Stimulated activated CD4-positive, alpha-beta T cell treated with anti-CD3 and anti-CD28 coated beads, TNF-alpha, amount 100 ng/mL, for 48 hours (primary cell): Measurements from ENCODE around the gene KLHL4.
"Not testable (repeated sequence)": the region's sequence is repeated elsewhere in the genome, so short reads cannot be mapped to it uniquely, and the experiment has no call there.

ENCODE experiments used
- DNase-seq, 3 donors: peaks; one replicate each; pipeline ENCODE4 v3.0.0-alpha.2; 2020; ENCODE audit warnings: low read depth in 3 of 3

KLHL4 gene

GRCh38 chrX:87517571-87518141 lies at the start of gene KLHL4:
TSS of gene KLHL4 (plus strand) at chrX:87517802. CDS start at chrX:87517894, 92 bp downstream.
- DNase-seq = no peak

GRCh38 chrX:87468941-87469340 lies 48.7 kb upstream of the KLHL4 start:
- no peak for DNase-seq

GRCh38 chrX:87475793-87476192 lies 41.8 kb upstream of the KLHL4 start:
- no peak for DNase-seq

GRCh38 chrX:87478703-87479102 lies 38.9 kb upstream of the KLHL4 start:
- DNase-seq = not testable (repeated sequence)

- DNase-seq = no peak
These were observed 28.5 kb upstream of the KLHL4 start for GRCh38 chrX:87489071-87489470.

GRCh38 chrX:87515836-87516235 lies 1.8 kb upstream of the KLHL4 start:
- DNase-seq = no peak

GRCh38 chrX:87516717-87517121 lies 883 bp upstream of the KLHL4 start:
- no peak for DNase-seq

- DNase-seq = no peak
These were observed 902 bp downstream of the KLHL4 start for GRCh38 chrX:87518504-87518903.

- DNase-seq = no peak
These were observed 8.2 kb downstream of the KLHL4 start for GRCh38 chrX:87525771-87526229.

- DNase-seq = no peak
These were observed 8.7 kb downstream of the KLHL4 start for GRCh38 chrX:87526281-87526680.

- DNase-seq = no peak
These were observed 10.9 kb downstream of the KLHL4 start for GRCh38 chrX:87528487-87528886.

- DNase-seq = no peak
These were observed 54.4 kb downstream of the KLHL4 start for GRCh38 chrX:87571964-87572363.

GRCh38 chrX:87572901-87573300 lies 55.3 kb downstream of the KLHL4 start:
- no peak for DNase-seq

GRCh38 chrX:87578978-87579377 lies 61.4 kb downstream of the KLHL4 start:
- DNase-seq = no peak

GRCh38 chrX:87580862-87581261 lies 63.3 kb downstream of the KLHL4 start:
- DNase-seq = no peak

GRCh38 chrX:87582453-87582852 lies 64.9 kb downstream of the KLHL4 start:
- no peak for DNase-seq

- DNase-seq = peak in 1 of 3 donors; percentile 5
These were observed 66.1 kb downstream of the KLHL4 start for GRCh38 chrX:87583679-87584078.

GRCh38 chrX:87616371-87616770 lies 98.8 kb downstream of the KLHL4 start:
- DNase-seq = no peak

- no peak for DNase-seq
These were observed 104.1 kb downstream of the KLHL4 start for GRCh38 chrX:87621697-87622096.

GRCh38 chrX:87626996-87627395 lies 109.4 kb downstream of the KLHL4 start:
- DNase-seq = no peak

GRCh38 chrX:87634361-87634760 lies 116.8 kb downstream of the KLHL4 start:
- no peak for DNase-seq

GRCh38 chrX:87636533-87636932 lies 118.9 kb downstream of the KLHL4 start:
- DNase-seq = no peak

GRCh38 chrX:87641439-87641838 lies 123.8 kb downstream of the KLHL4 start:
- DNase-seq = not testable (repeated sequence)

- no peak for DNase-seq
These were observed 144.2 kb downstream of the KLHL4 start for GRCh38 chrX:87661761-87662160.
